ENCODE measurements around the gene POLD2.

DNA sequence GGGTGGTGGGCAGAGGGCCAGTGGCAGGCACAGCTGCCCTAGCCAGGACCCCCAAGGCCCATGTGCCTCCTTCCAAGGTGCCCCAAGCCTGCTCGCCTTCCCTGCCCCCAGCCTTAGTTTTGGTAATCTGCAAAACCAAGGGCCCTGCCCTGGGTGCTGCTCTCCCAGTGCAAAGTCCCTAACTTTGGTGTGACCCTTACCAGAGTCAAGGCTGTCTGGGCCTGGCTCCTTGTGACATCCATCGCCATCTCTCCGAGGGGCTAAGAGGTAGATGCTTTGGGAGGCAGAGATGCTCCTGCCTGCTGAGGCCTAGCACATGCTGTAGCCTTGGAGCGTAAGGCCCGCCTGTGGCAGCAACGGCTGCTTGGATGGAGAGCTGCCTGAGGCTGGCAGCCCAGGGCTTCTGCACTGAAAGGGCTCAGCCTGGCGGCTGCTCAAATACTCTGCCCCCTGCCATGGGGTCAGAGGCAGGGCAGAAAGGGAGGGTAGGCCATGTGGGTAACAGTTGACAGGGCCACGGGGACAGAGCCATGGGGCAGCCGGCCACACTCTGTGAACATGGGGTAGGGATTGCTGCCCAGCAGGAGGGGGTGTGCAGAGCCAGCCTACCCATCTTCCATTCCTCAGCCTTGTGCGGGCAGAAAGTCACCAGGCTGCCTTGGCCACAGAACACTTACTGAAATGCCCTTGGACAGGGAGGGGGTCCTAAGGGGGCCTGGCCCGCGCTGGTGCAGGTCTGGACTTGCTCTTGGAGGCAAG is 35.7 kb upstream of the POLD2 start:
- TF ChIP-seq, protein P1, sequence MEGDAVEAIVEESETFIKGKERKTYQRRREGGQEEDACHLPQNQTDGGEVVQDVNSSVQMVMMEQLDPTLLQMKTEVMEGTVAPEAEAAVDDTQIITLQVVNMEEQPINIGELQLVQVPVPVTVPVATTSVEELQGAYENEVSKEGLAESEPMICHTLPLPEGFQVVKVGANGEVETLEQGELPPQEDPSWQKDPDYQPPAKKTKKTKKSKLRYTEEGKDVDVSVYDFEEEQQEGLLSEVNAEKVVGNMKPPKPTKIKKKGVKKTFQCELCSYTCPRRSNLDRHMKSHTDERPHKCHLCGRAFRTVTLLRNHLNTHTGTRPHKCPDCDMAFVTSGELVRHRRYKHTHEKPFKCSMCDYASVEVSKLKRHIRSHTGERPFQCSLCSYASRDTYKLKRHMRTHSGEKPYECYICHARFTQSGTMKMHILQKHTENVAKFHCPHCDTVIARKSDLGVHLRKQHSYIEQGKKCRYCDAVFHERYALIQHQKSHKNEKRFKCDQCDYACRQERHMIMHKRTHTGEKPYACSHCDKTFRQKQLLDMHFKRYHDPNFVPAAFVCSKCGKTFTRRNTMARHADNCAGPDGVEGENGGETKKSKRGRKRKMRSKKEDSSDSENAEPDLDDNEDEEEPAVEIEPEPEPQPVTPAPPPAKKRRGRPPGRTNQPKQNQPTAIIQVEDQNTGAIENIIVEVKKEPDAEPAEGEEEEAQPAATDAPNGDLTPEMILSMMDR (conservative IDR thresholded peaks at IDR 0.05; ENCODE audit: low read length): no peak
- no peak for TF ChIP-seq EZH2phosphoT487 (IDR thresholded peaks at IDR 0.05; ENCODE audit: borderline replicate concordance)

Measured in Loucy (cell line).